ENCODE measurements around the gene CLIP3. TPM values are rescaled to one million over a fixed set of nuclear protein-coding genes. Genes with fewer than 3 reads are reported as not detected.
"Not testable (repeated sequence)": the region's sequence is repeated elsewhere in the genome, so short reads cannot be mapped to it uniquely, and the experiment has no call there.

CLIP3 gene
- total RNA-seq, 1 experiment from 2014 or later = 9.2 TPM

DNA sequence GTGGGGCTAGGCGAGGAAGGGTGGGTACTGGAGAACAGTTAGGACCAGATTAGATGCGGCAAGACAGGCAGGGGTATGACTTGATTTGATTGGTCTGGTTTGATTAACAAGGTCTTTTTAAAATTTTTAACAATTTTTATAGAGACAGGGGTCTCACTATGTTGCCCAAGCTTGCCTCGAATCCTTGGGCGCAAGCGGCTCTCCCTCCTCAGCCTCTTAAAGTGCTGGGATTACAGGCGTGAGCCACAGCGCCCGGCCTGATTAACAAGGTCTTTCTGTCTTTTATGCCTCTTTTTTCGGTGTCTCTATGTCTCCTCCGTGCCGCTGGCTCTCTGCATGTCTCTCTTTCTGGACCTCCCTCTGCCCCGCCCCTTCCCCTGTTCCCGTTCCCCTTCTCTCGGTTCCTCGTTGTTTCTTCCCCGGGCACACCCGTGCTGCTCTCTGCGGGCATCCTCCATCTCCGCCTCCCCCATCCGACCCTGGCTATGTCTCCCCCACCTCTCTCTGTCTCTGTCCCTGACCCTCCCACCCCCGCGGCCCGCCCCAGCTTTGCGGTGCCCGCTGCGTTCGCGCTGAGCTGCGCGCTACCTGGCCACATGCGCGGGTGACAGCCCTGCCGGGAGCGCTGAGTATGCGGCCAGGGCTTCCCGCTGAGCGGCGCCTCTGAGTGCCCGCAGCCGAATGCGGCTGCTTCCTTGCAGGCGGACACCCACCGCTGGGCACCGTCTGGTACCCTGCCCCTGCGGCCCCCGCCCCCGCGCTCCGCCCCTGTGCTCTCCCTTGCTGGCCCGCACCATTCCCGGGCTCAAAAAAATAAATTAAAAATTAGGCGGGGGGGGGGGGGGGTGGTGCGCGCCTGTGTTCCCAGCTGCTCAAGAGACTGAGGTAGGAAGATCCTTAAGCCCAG lies 45.8 kb downstream of the CLIP3 start:
- Histone ChIP-seq H3K36me3 (ENCODE audit: insufficient read depth, low read length, poor library complexity, severe bottlenecking) (no peaks in the 10 kb centered on the region), H3K27ac (ENCODE audit: low read depth, low read length, poor library complexity, severe bottlenecking) (no peak overlapping the region), H3K27me3 (replicated peaks; ENCODE audit: insufficient read depth, low read depth, low read length, poor library complexity) (peaks cover 7% of the 10 kb centered on the region), H3K4me3 (ENCODE audit: low read depth, low read length, poor library complexity, severe bottlenecking) (peak overlapping the region; percentile 43), H3K9me3 (ENCODE audit: low read depth, low read length, poor library complexity, severe bottlenecking) (no peaks in the 10 kb centered on the region), H3K4me1 (ENCODE audit: insufficient read depth, low read length, poor library complexity, severe bottlenecking) (peaks cover 8% of the 10 kb centered on the region)
- ChIA-PET POLR2A (ENCODE audit: low non-redundant PET) (no interaction called here), CTCF (interaction anchor here (0.7 kb wide), 1 partner anchor 18 kb away, joined by 7 read pairs; no protein-coding TSS in a partner anchor)
- intact Hi-C loops (cut with micrococcal nuclease; ENCODE audit: unreplicated experiment) = no loop called here
- TF ChIP-seq, protein P1, sequence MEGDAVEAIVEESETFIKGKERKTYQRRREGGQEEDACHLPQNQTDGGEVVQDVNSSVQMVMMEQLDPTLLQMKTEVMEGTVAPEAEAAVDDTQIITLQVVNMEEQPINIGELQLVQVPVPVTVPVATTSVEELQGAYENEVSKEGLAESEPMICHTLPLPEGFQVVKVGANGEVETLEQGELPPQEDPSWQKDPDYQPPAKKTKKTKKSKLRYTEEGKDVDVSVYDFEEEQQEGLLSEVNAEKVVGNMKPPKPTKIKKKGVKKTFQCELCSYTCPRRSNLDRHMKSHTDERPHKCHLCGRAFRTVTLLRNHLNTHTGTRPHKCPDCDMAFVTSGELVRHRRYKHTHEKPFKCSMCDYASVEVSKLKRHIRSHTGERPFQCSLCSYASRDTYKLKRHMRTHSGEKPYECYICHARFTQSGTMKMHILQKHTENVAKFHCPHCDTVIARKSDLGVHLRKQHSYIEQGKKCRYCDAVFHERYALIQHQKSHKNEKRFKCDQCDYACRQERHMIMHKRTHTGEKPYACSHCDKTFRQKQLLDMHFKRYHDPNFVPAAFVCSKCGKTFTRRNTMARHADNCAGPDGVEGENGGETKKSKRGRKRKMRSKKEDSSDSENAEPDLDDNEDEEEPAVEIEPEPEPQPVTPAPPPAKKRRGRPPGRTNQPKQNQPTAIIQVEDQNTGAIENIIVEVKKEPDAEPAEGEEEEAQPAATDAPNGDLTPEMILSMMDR (conservative IDR thresholded peaks at IDR 0.05; ENCODE audit: low read depth, low read length) = 0 out of 2 replicates have a peak, but pooled peaks have one; percentile 15
- peak; percentile 38 for TF ChIP-seq EZH2 (IDR thresholded peaks at IDR 0.05; ENCODE audit: borderline replicate concordance, low read depth, low read length, poor library complexity, severe bottlenecking)
- BruUV-seq (replicated peaks) = no TSS peak
- DNase-seq (ENCODE audit: low spot score) = peak; percentile 58

DNA sequence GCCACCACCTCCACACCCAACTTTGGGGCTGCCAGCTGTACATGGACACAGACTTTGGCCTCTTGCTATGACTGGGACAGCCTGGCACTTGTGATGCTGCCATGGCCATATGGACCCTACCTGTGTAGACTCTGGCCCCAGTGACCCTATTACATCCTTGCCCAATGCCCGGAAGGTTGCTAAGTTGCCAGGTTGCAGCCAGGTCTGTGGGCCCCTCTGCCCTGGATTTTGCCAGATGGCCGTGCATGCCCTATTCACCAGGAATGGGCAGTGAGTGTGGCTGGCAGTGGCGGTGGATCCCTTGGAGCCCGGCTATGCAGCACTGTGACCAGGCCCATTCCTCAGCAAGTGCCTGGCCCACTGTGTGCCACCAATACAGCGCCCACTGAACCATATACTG lies 46.6 kb downstream of the CLIP3 start:
- ChIA-PET POLR2A (ENCODE audit: low non-redundant PET) (no interaction called here), CTCF (no interaction called here)
- no peak for DNase-seq (ENCODE audit: low spot score)
- Histone ChIP-seq H3K36me3 (ENCODE audit: insufficient read depth, low read length, poor library complexity, severe bottlenecking) (no peaks in the 10 kb centered on the region), H3K4me1 (ENCODE audit: insufficient read depth, low read length, poor library complexity, severe bottlenecking) (peaks cover 8% of the 10 kb centered on the region), H3K4me3 (ENCODE audit: low read depth, low read length, poor library complexity, severe bottlenecking) (no peak overlapping the region), H3K27ac (ENCODE audit: low read depth, low read length, poor library complexity, severe bottlenecking) (no peak overlapping the region), H3K9me3 (ENCODE audit: low read depth, low read length, poor library complexity, severe bottlenecking) (no peaks in the 10 kb centered on the region), H3K27me3 (replicated peaks; ENCODE audit: insufficient read depth, low read depth, low read length, poor library complexity) (peaks cover 7% of the 10 kb centered on the region)
- TF ChIP-seq, protein P1 (conservative IDR thresholded peaks at IDR 0.05; ENCODE audit: low read depth, low read length) = no peak
- TF ChIP-seq EZH2 (IDR thresholded peaks at IDR 0.05; ENCODE audit: borderline replicate concordance, low read depth, low read length, poor library complexity, severe bottlenecking) = no peak
- intact Hi-C loops (cut with micrococcal nuclease; ENCODE audit: unreplicated experiment) = no loop called here
- no TSS peak for BruUV-seq (replicated peaks)

DNA sequence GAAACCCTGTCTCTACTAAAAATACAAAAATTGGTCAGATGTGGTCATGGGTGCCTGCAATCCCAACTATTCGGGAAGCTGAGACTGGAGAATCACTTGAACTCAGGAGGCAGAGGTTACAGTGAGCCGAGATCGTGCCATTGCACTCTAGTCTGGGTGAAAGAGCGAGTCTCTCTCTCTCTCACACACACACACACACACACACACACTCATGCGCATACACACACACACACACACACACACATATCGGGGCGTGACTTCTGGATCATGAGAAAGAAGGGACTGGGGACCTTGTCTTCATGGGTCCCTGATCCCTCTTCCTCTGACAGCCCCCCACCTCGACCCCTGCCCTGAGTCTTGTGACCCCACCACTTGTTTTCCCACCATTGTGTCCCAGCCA lies 49.5 kb downstream of the CLIP3 start:
- Histone ChIP-seq H3K36me3 (ENCODE audit: insufficient read depth, low read length, poor library complexity, severe bottlenecking) (no peaks in the 10 kb centered on the region), H3K4me1 (ENCODE audit: insufficient read depth, low read length, poor library complexity, severe bottlenecking) (peaks cover 8% of the 10 kb centered on the region), H3K27me3 (replicated peaks; ENCODE audit: insufficient read depth, low read depth, low read length, poor library complexity) (peaks cover 7% of the 10 kb centered on the region), H3K9me3 (ENCODE audit: low read depth, low read length, poor library complexity, severe bottlenecking) (no peaks in the 10 kb centered on the region), H3K27ac (ENCODE audit: low read depth, low read length, poor library complexity, severe bottlenecking) (no peak overlapping the region), H3K4me3 (ENCODE audit: low read depth, low read length, poor library complexity, severe bottlenecking) (no peak overlapping the region)
- BruUV-seq (replicated peaks) = no TSS peak
- POLR2A ChIA-PET (ENCODE audit: low non-redundant PET) = no interaction called here
- DNase-seq (ENCODE audit: low spot score) = no peak
- CTCF ChIA-PET = no interaction called here
- no peak for TF ChIP-seq EZH2 (IDR thresholded peaks at IDR 0.05; ENCODE audit: borderline replicate concordance, low read depth, low read length, poor library complexity, severe bottlenecking)
- TF ChIP-seq, protein P1 (conservative IDR thresholded peaks at IDR 0.05; ENCODE audit: low read depth, low read length) = no peak
- intact Hi-C loops (cut with micrococcal nuclease; ENCODE audit: unreplicated experiment) = no loop called here

DNA sequence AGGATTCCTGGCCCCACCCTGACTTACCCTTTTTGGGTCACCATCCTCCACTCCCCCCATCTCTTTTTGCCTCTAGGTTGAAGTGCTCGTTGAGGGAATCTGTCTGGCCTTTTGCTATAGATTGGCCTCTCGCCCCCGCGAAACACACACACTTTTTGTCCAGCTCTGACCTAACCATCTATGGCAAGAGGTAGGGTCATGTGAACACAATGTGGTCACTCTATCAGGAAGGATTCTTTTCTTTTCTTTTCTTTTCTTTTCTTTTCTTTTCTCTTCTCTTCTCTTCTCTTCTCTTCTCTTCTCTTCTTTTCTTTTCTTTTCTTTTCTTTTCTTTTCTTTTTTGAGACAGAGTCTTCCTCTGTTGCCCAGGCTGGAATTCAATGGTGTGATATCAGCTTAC lies 51.7 kb downstream of the CLIP3 start:
- H3K27ac ChIP-seq (ENCODE audit: low read depth, low read length, poor library complexity, severe bottlenecking); H3K36me3 ChIP-seq (ENCODE audit: insufficient read depth, low read length, poor library complexity, severe bottlenecking); intact Hi-C loops (cut with micrococcal nuclease; ENCODE audit: unreplicated experiment); H3K27me3 ChIP-seq (replicated peaks; ENCODE audit: insufficient read depth, low read depth, low read length, poor library complexity); BruUV-seq (replicated peaks); DNase-seq (ENCODE audit: low spot score); H3K4me3 ChIP-seq (ENCODE audit: low read depth, low read length, poor library complexity, severe bottlenecking); H3K9me3 ChIP-seq (ENCODE audit: low read depth, low read length, poor library complexity, severe bottlenecking); H3K4me1 ChIP-seq (ENCODE audit: insufficient read depth, low read length, poor library complexity, severe bottlenecking): not testable (repeated sequence)
- POLR2A ChIA-PET (ENCODE audit: low non-redundant PET) = interaction anchor here (0.6 kb wide), 1 partner anchor 1303 kb away, joined by 3 read pairs; the partner anchor contains the start of gene ZNF302
- CTCF ChIA-PET = interaction anchor here (0.7 kb wide), 1 partner anchor 197 kb away, joined by 4 read pairs; no protein-coding TSS in a partner anchor

All from A673 (cell line).